GM21717 (cell line): Measurements from ENCODE around the gene LCMT1.
"Not testable (repeated sequence)": the region's sequence is repeated elsewhere in the genome, so short reads cannot be mapped to it uniquely, and the experiment has no call there.

Source experiments
- ATAC-seq: cut with Tn5 transposase; IDR thresholded peaks from one replicate; pipeline ENCODE4 v1.9.1; 2021; ENCODE audit warnings: mild to moderate bottlenecking, moderate library complexity; ENCODE audit not compliant: unreplicated experiment

The LCMT1 gene

DNA sequence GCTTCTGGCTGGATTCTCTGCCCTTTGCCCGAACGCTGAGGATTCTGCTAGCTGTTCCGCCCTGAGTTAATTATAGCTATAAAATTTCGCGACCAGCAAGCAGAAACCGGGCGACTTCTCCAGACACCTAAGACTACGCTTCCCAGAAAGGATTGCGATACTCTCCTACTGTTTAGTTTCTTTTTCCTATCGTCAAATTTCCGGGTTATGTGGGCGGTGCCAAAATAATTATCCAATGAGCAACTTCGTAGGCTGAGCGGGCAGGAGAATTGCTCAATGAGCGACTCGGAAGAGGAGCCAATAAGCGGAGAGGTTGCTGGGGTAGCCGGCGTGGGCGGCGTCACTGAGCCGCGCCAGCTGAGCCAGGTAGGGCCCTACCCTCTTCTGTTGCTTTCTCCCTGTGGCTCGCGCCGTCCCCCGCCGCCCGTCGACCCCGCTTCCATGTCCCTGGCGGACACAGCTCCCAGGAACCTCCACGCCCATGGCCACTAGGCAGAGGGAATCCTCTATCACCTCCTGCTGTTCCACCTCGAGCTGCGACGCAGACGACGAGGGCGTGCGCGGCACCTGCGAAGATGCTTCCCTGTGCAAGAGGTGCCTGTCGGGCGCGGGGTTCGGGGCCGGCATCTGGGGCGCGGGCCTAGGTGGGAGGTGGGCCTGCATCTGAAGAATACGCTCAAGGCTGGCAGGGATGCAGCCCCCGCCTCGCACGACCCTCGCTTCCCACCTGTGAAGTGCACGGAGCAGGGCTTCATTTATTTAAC, at the start of gene LCMT1:
LCMT1 (plus strand) TSS at position 340 of the 764 bp plus-strand sequence; CDS start at position 482, 142 bp downstream.
- ATAC-seq: peak; percentile 93

DNA sequence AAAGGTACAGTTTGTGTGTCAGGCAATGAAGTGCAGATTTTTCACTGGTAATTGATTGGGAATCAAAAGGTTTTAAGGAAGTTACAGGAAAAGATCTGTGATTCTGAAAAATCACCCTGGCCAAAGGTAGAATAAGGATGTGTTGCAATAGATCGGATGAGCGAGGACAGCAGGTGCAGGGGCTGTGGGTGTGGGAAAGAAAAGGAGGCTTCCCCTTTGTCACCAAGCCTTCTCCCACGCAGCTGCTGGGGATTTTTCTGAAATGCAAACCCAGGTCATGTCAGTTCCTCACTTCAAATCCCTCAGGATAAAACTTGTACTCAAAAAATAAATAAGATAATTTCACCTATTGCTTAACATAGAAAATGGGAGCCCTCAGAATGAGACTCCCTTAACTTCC, 48.4 kb upstream of the LCMT1 start:
- ATAC-seq: no peak

DNA sequence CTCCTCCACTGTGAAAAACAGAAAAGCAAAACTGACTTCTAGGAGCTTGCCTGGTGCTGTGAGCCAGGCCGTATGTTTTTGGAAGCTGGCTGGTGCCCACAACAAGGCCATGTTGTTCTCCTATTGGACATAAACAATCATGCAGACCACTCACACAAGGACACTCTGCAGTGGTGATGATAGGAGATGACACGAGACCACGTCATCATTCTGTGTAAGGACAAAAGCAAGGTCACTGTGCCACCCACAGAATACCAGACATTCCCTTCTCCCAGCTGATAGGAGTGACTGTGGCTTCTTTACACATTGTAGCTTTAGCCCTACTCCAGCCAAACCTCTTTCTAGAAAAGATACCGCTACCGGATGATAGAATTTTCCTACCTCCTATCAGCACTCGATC, 47.7 kb upstream of the LCMT1 start:
- no peak for ATAC-seq

DNA sequence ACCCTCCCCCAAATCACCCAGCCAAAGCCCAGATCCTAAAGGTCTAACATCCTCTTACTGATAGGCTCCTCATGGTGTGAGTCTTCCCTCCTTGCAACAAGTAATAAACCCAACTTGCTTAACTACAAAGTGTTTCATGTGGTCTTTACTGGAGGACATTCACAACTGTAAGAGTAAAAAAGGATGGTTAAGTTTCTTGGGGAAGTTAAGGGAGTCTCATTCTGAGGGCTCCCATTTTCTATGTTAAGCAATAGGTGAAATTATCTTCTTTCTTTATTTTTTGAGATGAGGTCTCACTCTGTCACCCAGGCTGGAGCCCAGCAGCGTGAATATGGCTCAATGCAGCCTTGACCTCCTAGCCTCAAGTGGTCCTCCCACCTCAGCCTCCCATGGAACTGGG, 47.3 kb upstream of the LCMT1 start:
- ATAC-seq: not testable (repeated sequence)

DNA sequence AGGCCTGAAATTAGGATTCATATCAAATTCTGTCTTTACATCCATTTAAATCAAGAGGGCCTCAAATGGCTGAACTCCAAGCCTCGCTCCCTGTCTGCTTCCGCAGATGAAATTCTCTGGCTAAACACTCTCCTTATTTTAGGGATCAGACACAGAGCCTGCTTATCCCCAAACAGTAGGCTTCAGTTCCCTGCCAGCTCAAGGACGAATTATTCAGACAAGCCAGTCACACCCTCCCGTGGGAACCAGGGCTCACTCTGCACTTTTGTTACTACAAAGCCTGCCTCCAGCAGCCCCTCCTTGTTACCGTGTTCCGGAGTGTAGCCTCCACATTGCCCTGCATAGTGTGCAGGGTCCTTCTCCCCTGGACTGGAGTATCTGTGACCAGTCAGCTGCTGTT, 46.6 kb upstream of the LCMT1 start:
- no peak for ATAC-seq

DNA sequence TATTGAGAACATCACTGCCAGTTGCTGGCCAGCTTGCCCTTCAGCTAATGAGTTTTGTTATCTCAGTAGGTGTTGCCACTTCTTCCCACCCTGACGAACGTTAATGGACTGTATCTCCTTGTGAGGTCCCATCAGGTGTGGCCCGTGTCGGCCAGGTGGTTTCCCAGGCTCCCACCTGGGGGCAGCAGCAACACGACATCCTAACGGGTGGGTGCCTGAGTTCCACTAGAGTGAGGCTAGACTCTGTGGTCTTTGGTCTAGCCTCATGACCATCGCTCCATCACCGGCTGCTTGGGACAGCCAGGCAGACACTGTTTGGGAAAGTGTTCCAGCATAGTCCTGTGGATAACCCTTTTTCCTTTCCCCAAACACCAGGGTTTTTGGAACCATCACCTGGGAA, 45.6 kb upstream of the LCMT1 start:
- no peak for ATAC-seq

DNA sequence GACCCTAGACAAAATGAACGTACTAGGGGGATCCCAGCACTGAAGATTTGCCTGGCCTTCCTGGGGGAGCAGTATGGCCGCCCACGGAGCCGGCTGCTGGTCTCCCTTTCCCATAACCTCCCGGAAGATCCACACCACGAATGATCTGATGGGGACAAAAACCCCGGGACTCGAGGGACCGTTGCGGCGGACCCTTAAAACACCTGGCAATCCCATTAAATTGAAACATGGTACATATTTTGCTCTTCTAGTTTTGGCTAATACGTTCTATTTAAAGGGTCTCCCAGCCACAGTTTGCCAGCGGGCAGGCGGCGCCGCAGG, 45.2 kb upstream of the LCMT1 start:
- no peak for ATAC-seq

DNA sequence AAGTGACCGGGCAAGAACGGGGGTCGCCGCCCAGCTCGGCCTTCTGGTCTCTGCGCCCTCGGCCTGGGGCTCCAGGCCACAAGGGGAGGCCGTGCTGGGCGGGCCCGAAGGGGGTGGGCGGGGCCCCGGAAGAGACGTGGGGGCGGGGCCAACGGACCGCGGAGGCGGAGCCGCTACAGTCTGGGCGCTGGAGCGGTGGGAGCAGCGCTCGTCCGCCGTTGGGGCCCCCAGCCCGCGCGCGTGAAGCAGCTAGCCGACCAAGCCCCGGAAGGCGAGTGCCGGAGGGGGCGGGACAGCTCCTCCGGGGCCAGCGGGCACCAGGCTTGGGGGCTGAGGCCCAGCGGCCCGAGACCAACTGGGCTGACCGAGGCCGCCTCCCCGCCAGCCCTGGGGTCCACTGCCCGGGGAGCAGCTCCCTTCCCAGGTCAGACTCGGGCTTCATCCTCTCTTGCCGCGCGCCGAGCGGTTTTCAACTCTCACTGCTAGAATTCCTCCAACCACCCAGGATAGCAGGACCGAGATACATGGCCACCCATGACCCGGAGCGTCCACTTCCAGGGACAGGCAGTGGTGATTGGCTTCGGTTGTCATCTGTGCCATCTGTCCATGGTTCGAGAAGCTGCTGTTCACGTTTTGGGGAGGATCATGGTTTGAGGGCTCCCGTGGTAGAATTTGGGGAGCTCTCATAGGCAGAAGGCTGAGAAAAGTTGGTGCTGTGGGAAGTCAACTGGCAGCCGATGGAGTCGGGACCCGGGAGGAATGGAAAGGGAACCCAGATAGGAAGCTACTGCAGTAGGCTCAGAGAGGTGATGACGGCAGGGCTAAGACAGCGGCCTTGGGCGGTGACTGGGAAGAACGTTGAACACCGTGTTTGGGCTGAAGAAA, 44.6 kb upstream of the LCMT1 start:
- peak; percentile 83 for ATAC-seq

DNA sequence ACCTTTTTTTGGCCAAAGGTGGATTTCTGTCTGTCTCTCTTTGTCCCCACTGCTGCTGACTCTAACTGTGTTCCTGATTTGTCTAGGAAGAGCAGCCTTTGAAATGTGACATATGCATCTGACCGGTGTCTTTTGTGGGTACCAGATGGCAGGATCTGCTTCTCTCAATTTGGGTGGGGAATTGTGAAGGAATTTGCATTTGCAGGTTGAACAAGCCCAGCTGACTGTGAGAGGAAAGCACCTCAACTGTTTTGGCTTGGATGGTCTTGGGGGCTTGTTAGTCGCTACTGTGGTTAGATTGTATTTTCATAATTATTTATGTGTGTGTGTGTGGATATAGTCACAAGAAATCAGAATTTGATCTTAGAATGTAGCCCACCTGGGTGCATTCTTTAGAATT, 37.7 kb upstream of the LCMT1 start:
- no peak for ATAC-seq

DNA sequence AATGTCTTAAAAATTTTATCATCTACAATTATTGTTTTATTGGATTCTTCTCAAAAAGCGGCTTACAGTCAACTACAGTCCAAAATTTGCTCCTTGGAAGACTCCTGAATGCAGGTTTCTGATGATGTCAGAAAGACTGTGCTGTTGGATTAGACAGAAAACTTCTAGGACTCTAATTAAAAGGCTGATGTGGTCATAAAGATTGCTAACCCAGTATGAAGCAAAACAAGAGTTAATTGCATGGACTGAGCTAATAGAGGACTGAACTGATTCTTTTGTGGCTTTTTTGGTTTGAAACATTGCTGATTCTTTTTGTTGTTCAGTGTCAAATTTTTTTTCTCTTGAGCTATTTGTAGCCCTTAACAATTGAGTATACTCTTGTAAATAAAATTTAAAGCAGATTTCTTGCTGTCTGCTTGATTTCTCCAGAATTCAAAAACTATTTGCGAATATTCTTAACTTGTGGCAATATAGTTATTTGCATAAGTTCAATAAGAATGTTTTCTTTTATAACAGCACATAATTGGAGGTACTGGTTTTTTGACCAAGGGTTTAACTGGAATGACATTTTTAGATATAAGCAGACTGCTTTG, 33.1 kb upstream of the LCMT1 start:
- ATAC-seq: no peak

DNA sequence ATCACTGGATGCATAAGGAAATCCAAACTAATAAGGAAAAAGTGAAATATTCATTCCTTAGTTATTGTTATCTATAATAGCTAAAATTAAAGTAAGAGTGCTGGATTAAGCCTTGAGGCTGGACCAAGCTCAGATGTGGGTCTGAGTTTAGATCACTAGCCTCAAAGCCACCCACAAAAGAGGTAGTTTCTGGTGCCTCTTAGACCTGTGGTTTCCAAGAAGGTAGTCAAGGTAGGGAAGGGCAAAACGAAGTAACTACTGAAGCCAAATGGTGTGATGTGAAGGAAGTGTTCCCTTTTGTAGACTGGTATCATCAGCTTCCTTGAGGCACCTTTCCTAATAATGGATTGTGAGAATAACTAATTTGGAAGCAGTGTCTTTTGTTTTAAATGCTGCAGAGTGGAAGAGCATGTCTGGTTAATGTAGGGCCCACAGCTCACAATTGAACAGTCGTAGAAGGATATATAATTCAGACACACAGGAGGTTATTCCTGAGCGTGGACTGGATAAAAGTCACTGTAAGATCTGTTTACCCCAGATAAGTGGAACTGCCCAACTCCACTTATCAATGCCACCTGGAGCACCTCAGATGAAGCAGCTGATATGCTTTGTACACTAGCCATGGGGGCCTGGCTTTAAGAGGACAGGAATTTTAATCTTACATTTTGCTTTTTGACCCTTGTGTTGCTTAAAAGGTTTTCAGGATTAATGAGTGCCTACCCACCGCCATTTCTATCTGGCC, 31.7 kb upstream of the LCMT1 start:
- no peak for ATAC-seq

DNA sequence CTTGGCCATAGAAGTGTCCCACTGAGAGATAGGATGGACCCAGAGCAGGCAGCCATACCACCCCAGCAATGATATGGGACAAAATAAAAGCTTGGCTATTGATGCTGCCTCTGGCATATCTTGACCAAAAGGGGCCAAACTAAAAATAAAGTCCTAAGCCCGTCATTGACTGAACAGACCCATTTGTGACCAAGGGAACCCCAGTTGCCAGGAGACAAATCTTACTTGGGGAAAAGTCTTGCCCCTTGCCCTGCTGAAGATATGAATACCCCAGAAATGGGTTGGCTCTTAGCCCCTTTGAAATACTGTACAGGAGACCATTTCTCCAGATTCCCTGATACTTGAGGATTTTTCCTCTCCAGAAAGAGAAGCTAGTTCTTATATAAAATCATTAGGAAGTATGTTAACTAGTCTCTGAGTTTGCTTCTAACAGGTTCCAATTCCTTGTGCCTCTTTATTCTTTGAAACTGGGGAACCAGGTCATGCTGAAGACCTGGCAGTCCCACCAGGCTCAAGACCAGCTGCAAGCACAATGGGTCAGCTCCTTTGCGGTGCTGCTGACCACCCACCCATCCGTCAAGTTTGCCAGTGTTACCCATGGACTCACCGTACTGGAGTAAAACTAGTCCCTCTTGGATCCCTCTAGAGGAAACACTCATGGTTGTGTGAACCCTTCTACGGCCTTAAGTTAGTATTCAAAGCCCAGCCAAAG, 31.0 kb upstream of the LCMT1 start:
- no peak for ATAC-seq

DNA sequence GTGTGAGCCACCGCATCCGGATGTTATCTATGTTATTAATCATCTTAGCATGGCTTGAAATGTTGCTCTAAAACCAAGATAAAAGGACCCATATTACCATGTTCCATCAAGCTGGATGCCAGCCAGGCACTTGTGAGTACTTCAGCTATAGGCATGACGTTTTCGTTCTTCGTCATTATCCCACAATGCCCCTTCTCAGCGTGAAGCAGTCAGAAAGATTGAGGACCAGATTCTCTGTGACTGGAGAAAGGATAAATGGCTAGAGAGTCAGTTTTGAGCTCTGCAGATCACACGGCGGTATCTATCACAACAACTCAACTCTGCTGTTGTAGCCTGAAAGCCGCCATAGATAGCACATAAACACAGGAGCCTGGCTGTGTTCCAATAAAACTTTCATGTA, 29.8 kb upstream of the LCMT1 start:
- no peak for ATAC-seq

DNA sequence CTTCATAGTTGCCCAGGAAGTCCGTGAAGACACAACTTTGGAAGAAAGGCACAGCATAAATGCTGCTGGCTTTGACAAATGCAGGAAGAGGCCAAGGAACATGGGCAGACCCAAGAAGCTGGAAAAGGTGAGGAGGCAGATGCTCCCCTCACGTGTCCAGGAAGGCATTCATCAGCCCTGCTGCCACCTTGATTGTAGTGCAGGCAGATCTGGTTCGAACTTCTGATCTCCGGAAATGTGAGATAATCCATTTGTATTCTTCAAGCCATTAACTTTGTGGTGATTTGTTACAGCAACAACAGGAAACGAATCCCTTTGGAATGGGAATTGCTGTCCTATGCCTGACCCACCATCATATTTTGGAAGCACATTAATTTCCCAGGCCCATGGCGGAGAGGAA, 28.5 kb upstream of the LCMT1 start:
- no peak for ATAC-seq

DNA sequence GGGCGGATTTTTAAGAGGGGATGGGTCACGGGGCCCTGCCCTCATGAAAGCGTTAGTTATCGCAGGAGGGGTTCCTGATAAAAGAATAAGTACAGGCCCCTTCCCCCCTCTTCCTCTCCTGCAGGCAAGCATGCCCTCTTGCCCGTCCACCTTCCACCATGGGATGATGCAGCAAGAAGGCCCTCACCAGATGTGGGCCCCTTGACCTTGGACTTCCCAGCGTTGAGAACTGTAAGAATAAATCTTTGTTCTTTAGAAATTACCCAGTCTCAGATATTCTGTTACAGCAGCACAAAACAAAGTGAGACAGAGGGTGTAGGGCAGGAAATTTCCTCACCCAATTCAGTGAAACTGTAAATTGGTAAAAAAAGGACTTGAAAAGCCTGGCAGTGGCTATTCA, 27.8 kb upstream of the LCMT1 start:
- no peak for ATAC-seq

DNA sequence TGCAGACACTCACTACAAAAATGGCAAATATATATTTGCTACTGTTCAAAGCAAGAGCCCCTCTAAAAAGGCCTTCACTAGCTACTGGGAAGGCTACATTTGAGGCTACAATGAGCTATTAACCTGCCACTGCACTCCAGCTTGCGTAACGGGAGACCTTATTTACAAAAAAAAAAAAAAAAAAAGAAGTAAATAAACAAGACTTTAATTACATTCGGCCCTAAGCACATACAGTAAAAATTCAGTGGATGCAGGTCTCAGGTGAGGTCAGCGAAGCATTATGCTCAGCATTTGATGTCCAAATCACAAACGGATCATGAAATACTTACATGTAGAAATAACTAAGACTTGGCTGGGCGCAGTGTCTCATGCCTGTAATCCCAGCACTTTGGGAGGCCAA, 26.7 kb upstream of the LCMT1 start:
- ATAC-seq: no peak

DNA sequence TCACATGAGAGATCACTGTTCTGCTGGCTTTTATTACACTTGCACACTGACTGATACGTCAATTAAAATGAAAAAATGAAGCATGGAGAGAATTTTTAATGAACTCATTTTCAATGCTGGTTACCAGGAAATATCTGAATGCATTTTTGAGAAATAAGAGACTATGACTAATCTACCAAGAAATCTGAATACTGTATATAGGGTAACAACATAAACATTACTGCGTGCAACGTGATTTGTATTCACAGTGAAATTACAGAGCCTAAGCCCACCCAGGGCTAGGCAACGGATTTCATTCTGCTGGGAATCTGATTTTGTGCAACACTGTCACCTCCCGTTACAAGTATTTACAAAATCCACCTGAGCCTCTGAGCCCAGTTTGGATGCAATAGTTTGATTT, 23.8 kb upstream of the LCMT1 start:
- no peak for ATAC-seq

DNA sequence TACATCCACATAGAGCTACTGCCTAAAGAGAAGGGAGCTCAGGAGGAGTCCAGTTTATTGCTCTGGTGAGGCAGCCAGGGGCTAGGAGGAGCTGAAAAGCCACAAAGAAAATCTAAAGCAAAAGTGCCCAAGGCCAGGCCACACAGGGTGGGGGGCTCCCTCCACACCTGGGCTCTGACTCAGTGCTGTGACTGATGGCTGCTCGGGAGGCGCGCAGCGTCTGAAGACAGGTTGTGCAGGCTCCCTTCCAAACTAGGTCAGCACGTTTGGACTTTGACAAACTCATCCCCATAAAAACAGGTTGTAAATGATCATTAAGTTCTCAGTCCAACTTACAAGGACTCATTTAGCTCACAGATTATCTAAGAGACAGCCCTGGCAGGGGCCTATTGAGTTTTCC, 22.2 kb upstream of the LCMT1 start:
- no peak for ATAC-seq

DNA sequence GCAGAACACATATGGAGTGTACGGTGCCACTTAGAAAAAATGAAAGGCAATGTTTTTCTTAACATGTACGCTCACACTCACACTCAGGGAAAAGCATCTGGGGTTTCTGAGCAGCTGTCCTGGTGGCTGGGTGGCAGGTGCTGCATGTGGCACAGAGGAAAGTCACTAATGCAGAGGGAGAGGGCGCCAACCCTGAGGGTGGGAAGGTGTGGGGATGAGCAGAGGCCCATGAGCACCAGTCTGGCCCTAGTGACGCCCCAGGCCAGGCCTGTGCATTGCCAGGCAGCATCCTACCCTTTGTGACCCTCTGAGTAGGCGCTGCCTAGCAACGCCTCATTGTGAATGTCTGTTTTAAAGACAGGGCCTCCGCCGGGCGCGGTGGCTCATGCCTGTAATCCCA, 19.1 kb upstream of the LCMT1 start:
- ATAC-seq: no peak

DNA sequence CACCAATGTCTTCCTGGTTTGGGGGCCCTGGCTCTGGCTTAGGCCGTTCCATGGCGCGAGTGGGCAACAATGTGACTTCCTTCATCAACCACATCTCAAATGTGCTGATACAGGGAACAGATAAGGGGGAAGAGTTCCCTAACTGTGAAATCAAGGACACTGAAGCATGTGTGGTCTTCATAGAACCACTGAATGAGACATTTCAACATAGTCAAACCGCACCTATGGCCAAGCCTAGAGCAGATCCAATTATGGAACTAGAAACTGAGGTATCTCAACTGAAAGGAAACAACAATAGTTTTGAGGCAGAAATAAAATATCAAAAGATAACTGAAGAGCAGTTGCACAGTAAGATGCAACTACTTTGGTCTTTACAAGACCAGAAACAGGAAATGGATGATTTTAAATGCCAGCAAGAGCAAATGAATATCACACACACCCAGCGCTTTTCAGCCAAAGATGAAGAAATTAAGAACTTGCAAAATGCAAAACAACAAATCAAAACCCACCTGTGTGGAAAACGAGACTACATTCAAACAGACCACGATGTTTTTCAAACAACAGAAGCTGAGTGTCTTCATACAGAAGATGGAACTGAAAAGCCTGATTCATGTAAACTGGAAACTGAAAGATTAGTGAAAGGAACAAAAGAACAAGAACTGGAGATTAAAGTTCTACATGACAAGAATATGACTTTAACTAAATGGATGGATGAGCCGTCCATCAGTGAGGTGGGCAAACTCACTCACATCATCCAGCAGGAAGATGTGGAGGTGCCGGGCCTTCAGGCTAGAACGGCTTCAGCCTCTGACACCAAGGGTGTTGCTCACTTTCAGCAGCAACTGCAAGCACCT, 18.1 kb upstream of the LCMT1 start:
- ATAC-seq: peak; percentile 65
